WTC11 (cell line): ENCODE results near the gene SERTAD4.

Source experiments
- ESRRA ChIP-seq: sonication (generic); formaldehyde crosslinking; IDR thresholded peaks from 2 replicates; pipeline ENCODE4 v1.8.1; 2022; ENCODE audit warnings: mild to moderate bottlenecking, missing genetic modification reagents, borderline replicate concordance
- TF ChIP-seq, protein P1 (sequence below): fragments of 200-600 bp; IDR thresholded peaks from 2 replicates; pipeline ENCODE4 v1.8.0; 2022; ENCODE audit warnings: antibody characterized with exemption

DNA sequence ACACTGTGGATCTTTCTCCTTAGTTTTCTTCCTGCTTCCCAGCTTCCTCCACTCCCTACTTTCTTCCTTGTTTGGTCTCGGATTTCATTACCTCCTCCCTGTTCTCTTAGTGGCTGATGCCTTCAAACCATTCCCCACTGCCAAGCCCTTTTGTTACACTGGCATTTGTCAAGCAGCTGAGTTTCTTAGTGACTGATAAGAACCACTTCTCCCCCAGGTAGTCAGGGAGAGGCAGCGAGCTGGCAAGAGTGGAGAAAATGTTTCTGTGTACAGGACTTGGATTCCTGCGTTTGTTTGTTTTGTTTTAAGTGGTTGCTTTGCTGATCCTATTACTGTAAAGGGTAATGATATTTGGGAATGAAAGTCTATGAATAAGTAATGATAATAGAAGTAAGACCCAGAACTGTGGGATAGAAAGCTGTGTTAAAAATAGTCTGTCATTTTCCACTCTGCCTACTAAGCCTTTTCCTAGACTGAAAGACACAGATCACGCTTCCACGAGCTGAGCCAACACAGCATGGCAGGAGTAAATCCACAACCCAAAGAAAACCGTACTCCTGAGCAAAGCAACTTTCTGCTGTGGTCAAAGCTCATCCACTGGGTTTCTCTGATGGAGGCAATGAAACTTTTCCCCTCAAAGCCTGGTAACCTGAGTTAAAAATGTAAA is 10.1 kb upstream of the SERTAD4 start:
- TF ChIP-seq, protein P1, sequence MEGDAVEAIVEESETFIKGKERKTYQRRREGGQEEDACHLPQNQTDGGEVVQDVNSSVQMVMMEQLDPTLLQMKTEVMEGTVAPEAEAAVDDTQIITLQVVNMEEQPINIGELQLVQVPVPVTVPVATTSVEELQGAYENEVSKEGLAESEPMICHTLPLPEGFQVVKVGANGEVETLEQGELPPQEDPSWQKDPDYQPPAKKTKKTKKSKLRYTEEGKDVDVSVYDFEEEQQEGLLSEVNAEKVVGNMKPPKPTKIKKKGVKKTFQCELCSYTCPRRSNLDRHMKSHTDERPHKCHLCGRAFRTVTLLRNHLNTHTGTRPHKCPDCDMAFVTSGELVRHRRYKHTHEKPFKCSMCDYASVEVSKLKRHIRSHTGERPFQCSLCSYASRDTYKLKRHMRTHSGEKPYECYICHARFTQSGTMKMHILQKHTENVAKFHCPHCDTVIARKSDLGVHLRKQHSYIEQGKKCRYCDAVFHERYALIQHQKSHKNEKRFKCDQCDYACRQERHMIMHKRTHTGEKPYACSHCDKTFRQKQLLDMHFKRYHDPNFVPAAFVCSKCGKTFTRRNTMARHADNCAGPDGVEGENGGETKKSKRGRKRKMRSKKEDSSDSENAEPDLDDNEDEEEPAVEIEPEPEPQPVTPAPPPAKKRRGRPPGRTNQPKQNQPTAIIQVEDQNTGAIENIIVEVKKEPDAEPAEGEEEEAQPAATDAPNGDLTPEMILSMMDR, result no peak
- TF ChIP-seq ESRRA (CRISPR knock-in tag), result no peak
